Motor neuron (in vitro differentiated cells): ENCODE results near the gene CUL3. TPM values are rescaled to one million over a fixed set of nuclear protein-coding genes. Genes with fewer than 3 reads are reported as not detected.

Experiments
- ATAC-seq, 8 experiments: fragments of 200-7000 bp; cut with Tn5 transposase; replicated peaks in 6 of 8; 2 replicates each; pipeline ENCODE4 v1.8.0; 2021; ENCODE audit warnings: mild to moderate bottlenecking in 8 of 8, moderate library complexity in 8 of 8
- H3K27ac ChIP-seq, 2 donors: fragments of 250-450 bp; sonication (Bioruptor Pico); 2 replicates each; pipeline ENCODE4 v1.9.0; 2021; ENCODE audit warnings: antibody characterized with exemption in 2 of 2, mild to moderate bottlenecking in 2 of 2, moderate library complexity in 1 of 2
- H3K4me1 ChIP-seq, 2 donors: fragments of 250-450 bp; sonication (Bioruptor Pico); replicated peaks in 1 of 2; 2 replicates each; pipeline ENCODE4 v1.6.1; 2021; ENCODE audit warnings: antibody characterized with exemption in 2 of 2, mild to moderate bottlenecking in 2 of 2, moderate library complexity in 1 of 2
- H3K4me3 ChIP-seq, 5 donors: fragments of 250-450 bp; sonication (Bioruptor Pico); 2 replicates each; pipeline ENCODE4 v1.9.0; 2021; ENCODE audit warnings: antibody characterized with exemption in 5 of 5, mild to moderate bottlenecking in 5 of 5, moderate library complexity in 4 of 5
- WGBS, 10 experiments: fragments of 450-650 bp; shearing (Covaris generic); methylation state at CpG; one replicate each; pipeline ENCODE4 v1.0.0; 2022; 5-methylcytosine and 5-hydroxymethylcytosine counted together
- in situ Hi-C, 9 experiments: fragments of 400-800 bp; cut with MboI; loops; one replicate each; pipeline ENCODE4 v1.15.0; 2021; ENCODE audit warnings: low sequenced_read_pairs in 9 of 9, low pct_unique_long_range_greater_than_20kb in 2 of 9; ENCODE audit not compliant: unreplicated experiment in 9 of 9
- total RNA-seq, 8 experiments: library from RNA; unstranded; fragments of 300-600 nt; gene quantifications; 2 replicates each; pipeline versions ENCODE4 v1.2.3 to v1.2.4, GENCODE V29; 2022

The CUL3 gene
- total RNA-seq, 8 experiments from 2014 or later, result 54.8 to 123 (median 73.9) TPM

GRCh38 chr2:224442071-224442967, 142.8 kb downstream of the CUL3 start:
- H3K4me1 ChIP-seq, result no peaks in the 10 kb centered on the region
- in situ Hi-C loops, result no loop called here
- ATAC-seq, result peak in 3 of 8 experiments; percentile 89 to 92 (median 89)
- no peak overlapping the region for H3K4me3 ChIP-seq
- 17 to 92% (median 53%) methylated on average over 1 to 8 of the region's 82 CpGs; no CpG with 5 or more reads in 2 of the 10 experiments for WGBS, 10 experiments
- H3K27ac ChIP-seq, result no peak overlapping the region

GRCh38 chr2:224440988-224441387, 144.2 kb downstream of the CUL3 start:
- WGBS, 10 experiments, result 56 to 100% (median 87%) methylated on average over 2 to 5 of the region's 5 CpGs; no CpG with 5 or more reads in 2 of the 10 experiments
- in situ Hi-C loops, result no loop called here
- no peak overlapping the region for H3K4me3 ChIP-seq
- ATAC-seq, result no peak
- no peaks in the 10 kb centered on the region for H3K4me1 ChIP-seq
- H3K27ac ChIP-seq, result no peak overlapping the region

- no peak overlapping the region for H3K4me3 ChIP-seq
- in situ Hi-C loops, result no loop called here
- no peaks in the 10 kb centered on the region for H3K4me1 ChIP-seq
- no peak overlapping the region for H3K27ac ChIP-seq
- no peak for ATAC-seq
Observed at GRCh38 chr2:224438726-224439125, 146.4 kb downstream of the CUL3 start.

GRCh38 chr2:224436634-224437033, 148.5 kb downstream of the CUL3 start:
- in situ Hi-C loops, result no loop called here
- H3K4me1 ChIP-seq, result no peaks in the 10 kb centered on the region
- H3K4me3 ChIP-seq, result no peak overlapping the region
- no peak for ATAC-seq
- no peak overlapping the region for H3K27ac ChIP-seq
- no CpG with 5 or more reads among the region's 1 CpG for WGBS, 10 experiments

GRCh38 chr2:224434618-224435017, 150.5 kb downstream of the CUL3 start:
- in situ Hi-C loops, result no loop called here
- no peak for ATAC-seq
- Histone ChIP-seq H3K27ac (no peak overlapping the region), H3K4me3 (no peak overlapping the region), H3K4me1 (no peaks in the 10 kb centered on the region)
- 64 to 100% (median 91%) methylated on average over 1 to 4 of the region's 4 CpGs; no CpG with 5 or more reads in 1 of the 10 experiments for WGBS, 10 experiments

- in situ Hi-C loops, result no loop called here
- Histone ChIP-seq H3K4me3 (no peak overlapping the region), H3K4me1 (no peaks in the 10 kb centered on the region), H3K27ac (no peak overlapping the region)
- WGBS, 10 experiments, result 8 to 44% (median 23%) methylated on average over 3 to 10 of the region's 10 CpGs; no CpG with 5 or more reads in 2 of the 10 experiments
- peak in 1 of 8 experiments; percentile 21 for ATAC-seq
Observed at GRCh38 chr2:224433442-224433841, 151.7 kb downstream of the CUL3 start.

- WGBS, 10 experiments, result 63 to 100% (median 83%) methylated on average over 1 to 5 of the region's 6 CpGs; no CpG with 5 or more reads in 1 of the 10 experiments
- no peak overlapping the region for H3K4me3 ChIP-seq
Observed at GRCh38 chr2:224432003-224432579, 153.1 kb downstream of the CUL3 start.

GRCh38 chr2:224429441-224429810, 155.7 kb downstream of the CUL3 start:
- Histone ChIP-seq H3K27ac (no peak overlapping the region), H3K4me3 (no peak overlapping the region), H3K4me1 (no peaks in the 10 kb centered on the region)
- 0 to 50% (median 25%) methylated on average over 1 to 2 of the region's 2 CpGs; no CpG with 5 or more reads in 5 of the 10 experiments for WGBS, 10 experiments
- in situ Hi-C loops, result no loop called here
- ATAC-seq, result no peak

More at GRCh38 chr2:224432003-224432579, 153.1 kb downstream of the CUL3 start:
- no peak overlapping the region for H3K27ac ChIP-seq
- in situ Hi-C loops, result no loop called here
- no peak for ATAC-seq
- H3K4me1 ChIP-seq, result no peaks in the 10 kb centered on the region

GRCh38 chr2:224428787-224429440, 156.2 kb downstream of the CUL3 start:
- WGBS, 10 experiments, result 100% methylated on average over 2 of the region's 3 CpGs; no CpG with 5 or more reads in 9 of the 10 experiments
- H3K4me3 ChIP-seq, result no peak overlapping the region
- no peak overlapping the region for H3K27ac ChIP-seq
- in situ Hi-C loops, result no loop called here
- H3K4me1 ChIP-seq, result no peaks in the 10 kb centered on the region
- ATAC-seq, result no peak

GRCh38 chr2:224427471-224427870, 157.7 kb downstream of the CUL3 start:
- no peak for ATAC-seq
- in situ Hi-C loops, result no loop called here
- no peaks in the 10 kb centered on the region for H3K4me1 ChIP-seq
- no peak overlapping the region for H3K4me3 ChIP-seq
- H3K27ac ChIP-seq, result no peak overlapping the region
- 17 to 100% (median 73%) methylated on average over 1 to 4 of the region's 4 CpGs; no CpG with 5 or more reads in 1 of the 10 experiments for WGBS, 10 experiments

- Histone ChIP-seq H3K27ac (no peak overlapping the region), H3K4me1 (no peaks in the 10 kb centered on the region), H3K4me3 (no peak overlapping the region)
- in situ Hi-C loops, result no loop called here
- 40 to 100% (median 71%) methylated on average over 1 to 3 of the region's 3 CpGs; no CpG with 5 or more reads in 5 of the 10 experiments for WGBS, 10 experiments
- ATAC-seq, result no peak
Observed at GRCh38 chr2:224426656-224427055, 158.5 kb downstream of the CUL3 start.

GRCh38 chr2:224421065-224421464, 164.1 kb downstream of the CUL3 start:
- in situ Hi-C loops, result no loop called here
- no peak overlapping the region for H3K4me3 ChIP-seq
- H3K27ac ChIP-seq, result no peak overlapping the region
- no peaks in the 10 kb centered on the region for H3K4me1 ChIP-seq
- no peak for ATAC-seq
- 40 to 100% (median 100%) methylated on average over 1 of the region's 2 CpGs; no CpG with 5 or more reads in 5 of the 10 experiments for WGBS, 10 experiments
